Activated naive CD4-positive, alpha-beta T cell treated with anti-CD3 and anti-CD28 coated beads for 36 hours (primary cell): Measurements from ENCODE around the gene WDR54. TPM values are rescaled to one million over a fixed set of nuclear protein-coding genes. Genes with fewer than 3 reads are reported as not detected.

ENCODE experiments used
- CTCF ChIA-PET: fragments of 350-600 bp; sonication (Branson Sonifier 250); formaldehyde crosslinking; loops from one replicate; lab custom pipeline; 2021; ENCODE audit warnings: antibody characterized with exemption; lab: Charles Lee
- DNase-seq: peaks from one replicate; pipeline ENCODE4 v3.0.0-alpha.2; 2020
- H3K27ac Mint-ChIP-seq: one replicate; pipeline ENCODE4 v1.8.0; 2021; ENCODE audit warnings: mild to moderate bottlenecking, mixed read lengths
- H3K27me3 Mint-ChIP-seq: one replicate; pipeline ENCODE4 v1.8.0; 2021; ENCODE audit warnings: low read depth, mixed read lengths
- H3K36me3 Mint-ChIP-seq: one replicate; pipeline ENCODE4 v1.8.0; 2021; ENCODE audit warnings: low read depth, mixed read lengths
- H3K4me1 Mint-ChIP-seq: one replicate; pipeline ENCODE4 v1.8.0; 2021; ENCODE audit warnings: low read depth, mixed read lengths
- H3K4me3 Mint-ChIP-seq: one replicate; pipeline ENCODE4 v1.8.0; 2021; ENCODE audit warnings: mild to moderate bottlenecking, moderate library complexity, mixed read lengths
- H3K9me3 Mint-ChIP-seq: one replicate; pipeline ENCODE4 v1.8.0; 2021; ENCODE audit warnings: mixed read lengths
- intact Hi-C: fragments of 100-400 bp; cut with micrococcal nuclease; formaldehyde crosslinking; loops from one replicate; pipeline ENCODE4 v1.15.1; 2023
- total RNA-seq, 2 experiments: library from RNA; stranded (reverse); gene quantifications; one replicate each; pipeline ENCODE4 v1.2.3, GENCODE V29; 2021

WDR54 gene
- total RNA-seq, 2 experiments from 2014 or later: 67.2 to 70.8 TPM

DNA sequence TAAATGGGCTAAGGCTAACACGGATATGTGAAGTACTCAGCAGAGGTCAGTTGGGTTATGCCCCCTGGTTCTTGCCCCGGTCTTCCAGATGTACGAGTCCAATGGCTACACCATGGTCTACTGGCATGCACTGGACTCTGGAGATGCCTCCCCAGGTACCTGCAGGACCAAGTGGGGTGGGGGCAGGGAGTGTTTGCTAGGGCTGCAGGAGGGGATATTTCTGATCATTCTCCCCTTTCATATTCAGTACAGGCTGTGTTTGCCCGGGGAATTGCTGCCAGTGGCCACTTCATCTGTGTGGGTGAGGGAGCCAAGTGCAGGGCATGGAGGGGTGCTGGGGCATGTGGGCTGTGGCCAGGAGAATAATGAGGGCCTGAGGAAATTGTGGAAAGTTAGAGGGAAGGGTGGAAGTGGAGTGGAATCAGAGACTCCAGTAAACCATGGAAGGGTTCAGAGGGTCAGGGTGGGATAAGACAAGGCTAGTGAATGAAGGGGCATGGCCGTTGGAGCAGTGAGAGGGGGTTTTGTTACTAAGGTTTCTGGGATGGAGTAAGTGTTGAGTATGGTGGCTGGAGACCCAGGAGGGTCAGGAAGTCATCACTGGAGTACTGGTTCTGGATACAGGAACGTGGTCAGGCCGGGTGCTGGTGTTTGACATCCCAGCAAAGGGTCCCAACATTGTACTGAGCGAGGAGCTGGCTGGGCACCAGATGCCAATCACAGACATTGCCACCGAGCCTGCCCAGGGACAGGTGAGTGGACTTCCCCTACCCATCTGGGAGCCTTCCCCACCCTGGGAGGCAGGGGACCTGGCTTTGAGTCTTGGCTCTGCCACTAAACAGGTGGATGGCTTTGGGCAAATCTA lies 1.9 kb downstream of the WDR54 start:
- DNase-seq: no peak
- intact Hi-C loops: no loop called here
- CTCF ChIA-PET: no interaction called here
- Mint-ChIP-seq H3K4me1 (peaks cover 24% of the 10 kb centered on the region), H3K36me3 (no peaks in the 10 kb centered on the region), H3K27ac (no peak overlapping the region), H3K27me3 (no peaks in the 10 kb centered on the region), H3K9me3 (no peaks in the 10 kb centered on the region), H3K4me3 (peak overlapping the region; percentile 99)

DNA sequence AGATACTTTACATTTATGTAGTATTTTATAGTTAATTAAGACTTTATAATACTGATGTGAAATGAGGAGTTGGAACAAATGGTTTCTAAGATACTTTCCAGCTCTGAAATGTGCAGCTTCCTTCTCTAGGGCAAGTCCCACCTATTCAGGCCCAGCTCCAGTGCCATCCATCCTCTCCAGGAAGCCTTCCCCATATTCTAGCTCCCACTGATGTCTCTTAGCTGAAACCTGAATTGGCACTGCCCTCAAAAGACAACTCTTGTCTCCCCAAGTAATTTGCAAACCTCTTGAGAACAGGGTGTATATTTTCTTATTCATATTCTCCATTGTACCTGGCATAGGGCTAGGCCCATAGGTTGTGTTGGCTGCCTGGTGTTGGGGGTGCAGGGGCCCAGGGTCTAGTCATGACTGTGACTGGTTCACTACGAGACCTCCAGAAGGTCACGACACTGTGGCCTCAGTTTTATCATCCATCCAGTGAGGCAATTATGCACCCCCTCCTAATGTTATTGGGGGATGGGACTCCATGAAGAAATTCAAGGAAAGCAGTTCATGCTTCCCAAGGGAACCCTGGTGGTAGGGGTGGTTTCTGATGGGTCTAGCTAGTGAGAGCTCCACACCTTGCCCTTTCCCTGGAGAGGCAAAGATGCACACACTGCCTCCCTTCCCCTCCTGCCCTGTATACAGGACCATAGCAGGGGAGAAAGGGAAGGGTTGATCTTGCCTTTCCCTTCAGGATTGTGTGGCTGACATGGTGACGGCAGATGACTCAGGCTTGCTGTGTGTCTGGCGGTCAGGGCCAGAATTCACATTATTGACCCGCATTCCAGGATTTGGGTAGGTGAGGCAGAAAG lies 2.8 kb downstream of the WDR54 start:
- peaks cover 24% of the 10 kb centered on the region for H3K4me1 Mint-ChIP-seq
- CTCF ChIA-PET: interaction anchor here (1.2 kb wide), 1 partner anchor 11 kb away, joined by 4 read pairs; no protein-coding TSS in a partner anchor
- no peaks in the 10 kb centered on the region for H3K9me3 Mint-ChIP-seq
- H3K4me3 Mint-ChIP-seq: no peak overlapping the region
- H3K36me3 Mint-ChIP-seq: no peaks in the 10 kb centered on the region
- H3K27me3 Mint-ChIP-seq: no peaks in the 10 kb centered on the region
- no peak for DNase-seq
- intact Hi-C loops: no loop called here
- H3K27ac Mint-ChIP-seq: no peak overlapping the region

DNA sequence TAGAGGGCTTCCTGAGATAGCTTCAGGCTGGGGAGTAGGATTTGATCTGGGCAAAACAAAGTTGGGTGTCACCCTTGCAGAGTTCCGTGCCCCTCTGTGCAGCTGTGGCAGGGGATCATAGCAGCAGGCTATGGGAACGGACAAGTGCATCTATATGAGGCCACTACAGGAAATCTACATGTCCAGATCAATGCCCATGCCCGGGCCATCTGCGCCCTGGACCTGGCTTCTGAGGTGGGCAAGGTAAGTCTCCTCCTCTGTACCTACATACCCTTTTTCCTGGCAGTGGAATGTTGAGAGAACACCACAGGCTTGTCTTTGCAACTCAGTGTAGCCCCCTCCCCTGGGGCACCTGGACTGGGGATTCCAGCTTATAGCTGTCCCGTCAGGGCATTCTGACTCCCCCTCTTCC lies 3.5 kb downstream of the WDR54 start:
- H3K27ac Mint-ChIP-seq: no peak overlapping the region
- no peak overlapping the region for H3K4me3 Mint-ChIP-seq
- peaks cover 22% of the 10 kb centered on the region for H3K4me1 Mint-ChIP-seq
- no peaks in the 10 kb centered on the region for H3K9me3 Mint-ChIP-seq
- CTCF ChIA-PET: interaction anchor here (1.2 kb wide), 1 partner anchor 11 kb away, joined by 4 read pairs; no protein-coding TSS in a partner anchor
- H3K36me3 Mint-ChIP-seq: no peaks in the 10 kb centered on the region
- intact Hi-C loops: no loop called here
- DNase-seq: no peak
- H3K27me3 Mint-ChIP-seq: no peaks in the 10 kb centered on the region

DNA sequence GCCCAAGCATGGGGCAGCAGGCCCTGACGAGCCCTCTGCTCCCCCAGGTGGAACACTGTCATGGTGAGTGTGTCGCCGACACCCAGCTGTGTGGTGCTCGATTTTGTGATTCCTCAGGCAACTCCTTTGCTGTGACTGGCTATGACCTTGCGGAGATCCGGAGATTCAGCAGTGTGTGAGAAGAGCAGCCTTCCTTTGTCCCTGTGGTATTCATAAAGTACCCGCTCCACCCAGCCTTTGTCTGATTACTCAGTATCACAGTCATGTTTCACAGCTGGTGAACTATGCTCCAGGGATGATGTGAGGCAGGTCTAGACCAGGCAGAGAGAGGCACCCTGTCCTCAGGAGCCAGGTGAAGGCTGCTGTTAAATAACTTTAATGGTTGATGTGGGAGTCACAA lies 4.0 kb downstream of the WDR54 start:
- H3K36me3 Mint-ChIP-seq: no peaks in the 10 kb centered on the region
- H3K4me3 Mint-ChIP-seq: no peak overlapping the region
- no peak for DNase-seq
- peaks cover 17% of the 10 kb centered on the region for H3K4me1 Mint-ChIP-seq
- intact Hi-C loops: no loop called here
- H3K27ac Mint-ChIP-seq: no peak overlapping the region
- H3K9me3 Mint-ChIP-seq: no peaks in the 10 kb centered on the region
- no peaks in the 10 kb centered on the region for H3K27me3 Mint-ChIP-seq
- CTCF ChIA-PET: interaction anchor here (1.2 kb wide), 1 partner anchor 10 kb away, joined by 4 read pairs; no protein-coding TSS in a partner anchor

DNA sequence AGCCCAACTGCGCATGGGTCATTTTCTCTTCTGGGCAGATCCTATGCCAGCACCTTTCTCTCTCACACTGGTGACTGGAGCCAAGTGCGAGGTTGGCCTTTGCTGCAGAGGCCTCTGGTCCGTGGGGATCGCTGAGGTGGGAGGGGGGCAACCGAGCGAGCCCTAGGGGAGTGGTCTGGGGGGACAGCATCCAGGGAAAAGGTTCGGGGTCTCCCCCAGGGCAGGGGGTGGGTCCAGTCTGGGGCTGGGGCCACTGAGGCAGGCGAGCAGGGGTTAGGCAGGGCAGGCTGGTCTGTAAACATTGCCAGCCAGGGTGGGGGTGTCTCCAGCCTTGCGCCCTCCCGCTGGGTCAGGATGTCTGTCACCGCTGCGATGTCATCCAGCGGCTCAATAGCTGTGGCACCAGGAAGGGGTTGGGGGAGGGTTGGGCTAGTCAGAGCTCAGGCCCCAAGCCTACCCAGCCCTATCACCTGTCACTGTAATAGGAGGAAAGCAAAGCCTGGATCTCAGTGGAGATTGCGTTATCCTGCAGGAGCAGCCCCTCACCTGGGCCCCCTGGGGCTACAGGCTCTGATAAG lies 4.7 kb downstream of the WDR54 start:
- no peaks in the 10 kb centered on the region for H3K36me3 Mint-ChIP-seq
- peaks cover 13% of the 10 kb centered on the region for H3K4me1 Mint-ChIP-seq
- H3K9me3 Mint-ChIP-seq: no peaks in the 10 kb centered on the region
- intact Hi-C loops: no loop called here
- CTCF ChIA-PET: interaction anchor here (1.3 kb wide), 1 partner anchor 14 kb away, joined by 3 read pairs; no protein-coding TSS in a partner anchor
- no peak overlapping the region for H3K27ac Mint-ChIP-seq
- DNase-seq: no peak
- H3K4me3 Mint-ChIP-seq: no peak overlapping the region
- no peaks in the 10 kb centered on the region for H3K27me3 Mint-ChIP-seq

DNA sequence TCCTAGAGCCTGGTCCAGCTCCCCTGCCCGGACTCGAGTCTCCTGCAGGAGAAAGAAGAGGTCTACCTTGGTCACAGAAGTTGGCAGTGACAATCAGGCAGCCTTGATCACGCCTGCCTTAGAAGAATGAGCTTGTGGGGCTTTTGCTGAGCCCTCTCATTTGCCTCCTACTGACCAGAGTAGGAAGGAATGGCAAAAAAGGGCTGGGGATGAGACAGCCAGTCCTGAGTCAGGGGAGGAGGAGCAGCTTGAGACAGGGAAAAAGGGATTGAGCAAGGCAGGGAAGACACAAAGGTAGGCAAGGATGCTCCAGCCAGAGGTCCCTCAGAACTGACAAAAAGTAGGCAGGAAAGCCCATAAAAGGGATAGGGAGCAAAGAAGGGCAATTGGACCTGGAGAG lies 6.0 kb downstream of the WDR54 start:
- CTCF ChIA-PET: interaction anchor here (1.3 to 1.7 kb wide), 2 partner anchors 13 to 178 kb away, joined by 3 to 4 read pairs; no protein-coding TSS in a partner anchor
- Mint-ChIP-seq H3K4me1 (peaks cover 6% of the 10 kb centered on the region), H3K36me3 (no peaks in the 10 kb centered on the region), H3K4me3 (no peak overlapping the region), H3K27ac (no peak overlapping the region), H3K9me3 (no peaks in the 10 kb centered on the region), H3K27me3 (no peaks in the 10 kb centered on the region)
- intact Hi-C loops: no loop called here
- no peak for DNase-seq

DNA sequence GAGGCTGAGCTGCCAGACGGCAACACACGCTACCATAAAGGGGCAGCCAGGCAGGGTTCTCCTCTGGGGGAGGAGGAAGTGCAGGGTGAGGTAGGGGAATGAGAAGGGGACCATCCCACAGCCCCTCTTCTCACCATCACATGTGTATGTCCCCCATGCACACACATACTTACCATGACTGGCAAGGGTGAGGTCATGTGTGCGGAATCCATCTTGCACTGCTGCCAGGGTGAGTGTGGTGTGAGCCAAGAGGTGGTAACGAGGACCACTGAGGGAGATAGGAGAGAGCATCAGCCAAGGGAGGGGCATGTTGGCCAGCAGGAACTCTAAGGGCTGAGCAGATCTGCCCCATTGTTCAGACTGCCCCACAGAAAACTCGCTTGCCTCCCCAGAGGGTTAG lies 7.1 kb downstream of the WDR54 start:
- H3K4me1 Mint-ChIP-seq: no peaks in the 10 kb centered on the region
- CTCF ChIA-PET: interaction anchor here (1.7 kb wide), 1 partner anchor 179 kb away, joined by 4 read pairs; no protein-coding TSS in a partner anchor
- no peak overlapping the region for H3K4me3 Mint-ChIP-seq
- H3K9me3 Mint-ChIP-seq: no peaks in the 10 kb centered on the region
- intact Hi-C loops: no loop called here
- no peak for DNase-seq
- no peaks in the 10 kb centered on the region for H3K27me3 Mint-ChIP-seq
- no peak overlapping the region for H3K27ac Mint-ChIP-seq
- H3K36me3 Mint-ChIP-seq: no peaks in the 10 kb centered on the region

DNA sequence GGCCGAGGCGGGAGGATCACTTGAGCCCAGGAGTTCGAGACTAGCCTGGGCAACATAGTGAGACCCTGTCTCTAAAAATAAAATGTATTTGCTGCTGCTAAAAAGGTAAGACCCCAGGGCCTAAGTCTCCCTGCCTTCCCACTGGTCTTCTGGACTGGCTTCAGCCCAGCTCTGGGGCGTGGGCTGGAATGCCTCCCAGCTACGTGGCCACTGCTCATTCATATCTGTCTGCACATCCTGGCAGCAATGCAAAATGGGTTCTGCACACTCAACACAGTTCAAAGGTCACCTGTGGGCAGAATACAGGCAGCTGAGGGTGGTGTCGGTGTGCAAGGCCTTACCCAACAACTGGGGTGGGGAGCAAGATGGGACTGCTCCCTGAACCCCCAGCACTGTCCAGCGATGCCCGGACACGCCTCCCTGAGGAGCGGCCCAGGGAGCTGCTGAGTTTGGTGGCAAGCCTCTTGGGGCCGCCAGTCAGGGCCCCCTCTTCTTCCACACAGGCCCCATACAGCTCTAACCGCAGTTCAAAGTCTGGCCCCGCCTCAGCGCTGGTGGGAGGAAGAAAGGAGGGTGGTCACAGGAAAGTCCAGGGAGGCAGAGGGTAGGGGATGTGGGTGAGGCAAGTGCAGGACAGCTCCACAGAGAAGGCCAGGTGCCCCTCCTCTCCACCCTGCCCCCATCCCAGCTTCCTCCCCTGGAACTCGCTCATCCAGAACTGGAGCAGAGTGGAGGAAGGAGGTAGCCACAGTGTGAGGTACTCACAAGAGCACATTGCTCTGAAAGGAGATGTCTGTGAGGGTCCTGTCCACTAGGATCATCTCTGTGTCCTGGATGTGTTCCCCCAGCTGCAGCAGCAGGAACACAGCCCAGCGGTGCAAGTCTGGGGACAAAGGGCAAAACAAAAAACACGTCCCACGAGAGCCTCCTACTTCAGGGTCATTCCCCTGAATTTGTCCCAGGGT lies 8.2 kb downstream of the WDR54 start:
- H3K4me1 Mint-ChIP-seq: no peaks in the 10 kb centered on the region
- H3K9me3 Mint-ChIP-seq: no peaks in the 10 kb centered on the region
- H3K4me3 Mint-ChIP-seq: no peak overlapping the region
- no peak overlapping the region for H3K27ac Mint-ChIP-seq
- DNase-seq: no peak
- H3K27me3 Mint-ChIP-seq: no peaks in the 10 kb centered on the region
- CTCF ChIA-PET: interaction anchor here (0.6 kb wide), 1 partner anchor 38 kb away, joined by 3 read pairs; no protein-coding TSS in a partner anchor
- no peaks in the 10 kb centered on the region for H3K36me3 Mint-ChIP-seq
- intact Hi-C loops: no loop called here

DNA sequence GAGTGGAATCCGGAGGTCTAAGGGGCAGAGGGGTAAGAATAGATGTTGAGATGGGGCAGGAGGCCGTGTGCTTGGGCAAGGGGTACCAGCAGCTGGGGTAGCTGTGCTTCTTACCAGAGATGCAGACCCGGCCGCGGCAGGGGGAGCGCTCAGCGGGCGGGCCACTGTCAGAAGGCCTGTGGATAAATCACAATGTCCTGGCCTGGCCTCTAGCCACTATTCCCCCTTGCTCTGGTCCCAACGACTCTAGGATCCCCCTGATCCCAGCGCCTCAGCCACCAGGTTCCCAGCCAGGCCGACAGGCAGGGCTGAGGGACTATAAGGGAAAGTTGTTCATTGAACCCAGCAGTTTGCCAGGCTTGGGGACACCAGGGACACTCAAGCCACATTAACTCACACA lies 9.0 kb downstream of the WDR54 start:
- no peaks in the 10 kb centered on the region for H3K9me3 Mint-ChIP-seq
- CTCF ChIA-PET: no interaction called here
- H3K27ac Mint-ChIP-seq: no peak overlapping the region
- no peaks in the 10 kb centered on the region for H3K36me3 Mint-ChIP-seq
- no peak overlapping the region for H3K4me3 Mint-ChIP-seq
- H3K4me1 Mint-ChIP-seq: no peaks in the 10 kb centered on the region
- no peaks in the 10 kb centered on the region for H3K27me3 Mint-ChIP-seq
- no peak for DNase-seq
- intact Hi-C loops: no loop called here

DNA sequence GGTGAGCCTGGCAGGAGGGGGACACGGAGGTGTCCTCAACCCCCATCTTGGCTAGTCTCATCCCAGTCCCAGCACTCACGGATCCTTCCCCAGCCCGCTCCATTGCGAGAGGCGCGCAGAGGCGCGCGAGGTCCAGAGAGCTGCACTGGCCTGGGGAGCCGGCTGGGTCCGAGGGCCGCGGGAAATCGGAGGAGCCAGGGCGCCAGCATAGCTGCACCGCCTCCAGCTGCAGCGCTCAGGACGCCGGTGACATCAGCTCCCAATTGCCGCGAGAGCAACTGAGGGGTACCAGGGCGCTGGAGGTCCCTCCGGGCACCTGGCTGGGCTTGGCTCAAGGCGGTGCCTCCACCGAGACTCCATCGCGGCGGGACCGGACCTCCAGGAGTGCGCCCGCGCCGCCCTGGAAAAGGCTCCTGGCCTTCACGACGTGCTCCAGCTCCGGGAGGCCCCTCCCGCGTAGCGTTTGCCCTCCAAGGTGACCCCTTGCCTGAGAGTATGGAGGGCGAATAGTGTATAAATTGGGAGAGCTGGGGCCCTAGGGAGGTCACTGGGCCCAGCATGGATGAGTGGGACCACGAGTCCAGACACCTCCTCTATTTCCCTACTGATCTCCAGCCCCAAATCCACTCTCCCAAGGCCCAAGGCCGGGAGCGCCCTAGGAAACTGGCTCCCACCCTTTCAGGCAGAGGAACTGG lies 14.7 kb downstream of the WDR54 start:
- no peaks in the 10 kb centered on the region for H3K36me3 Mint-ChIP-seq
- CTCF ChIA-PET: interaction anchor here (0.9 kb wide), 1 partner anchor 11 kb away, joined by 4 read pairs; no protein-coding TSS in a partner anchor
- peaks cover 25% of the 10 kb centered on the region for H3K27me3 Mint-ChIP-seq

More for the DNA sequence above, 14.7 kb downstream of the WDR54 start:
- Mint-ChIP-seq H3K27ac (no peak overlapping the region), H3K4me1 (peaks cover 11% of the 10 kb centered on the region), H3K4me3 (no peak overlapping the region), H3K9me3 (no peaks in the 10 kb centered on the region)
- intact Hi-C loops: no loop called here
- DNase-seq: no peak
